GM18508 (cell line): Measurements from ENCODE around the gene NUP98.
"Not testable (repeated sequence)": the region's sequence is repeated elsewhere in the genome, so short reads cannot be mapped to it uniquely, and the experiment has no call there.

Experiments
- ATAC-seq: cut with Tn5 transposase; IDR thresholded peaks from one replicate; pipeline ENCODE4 v1.9.1; 2021; ENCODE audit warnings: moderate number of reproducible peaks; ENCODE audit not compliant: insufficient read depth, unreplicated experiment

Gene NUP98

DNA sequence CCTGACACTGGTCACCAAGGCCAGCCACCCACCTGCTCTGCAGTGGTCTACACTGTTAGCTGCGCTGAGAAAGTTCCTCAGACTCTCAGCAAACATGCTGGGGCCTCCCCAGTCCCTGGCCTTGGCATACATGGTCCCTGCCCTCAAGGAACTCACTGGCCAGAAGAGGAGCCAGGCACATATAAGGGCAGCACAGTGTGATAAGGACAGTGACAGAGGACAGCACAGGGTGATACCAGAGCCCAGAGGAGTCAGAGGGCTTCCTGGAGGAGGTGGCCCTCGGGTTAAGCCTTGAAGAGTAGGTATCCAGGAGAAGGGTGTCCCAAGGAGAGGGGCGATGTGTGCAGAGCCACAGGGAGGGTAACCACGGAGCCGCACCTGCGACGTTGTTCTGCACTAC lies 151.8 kb downstream of the NUP98 start:
- no peak for ATAC-seq

DNA sequence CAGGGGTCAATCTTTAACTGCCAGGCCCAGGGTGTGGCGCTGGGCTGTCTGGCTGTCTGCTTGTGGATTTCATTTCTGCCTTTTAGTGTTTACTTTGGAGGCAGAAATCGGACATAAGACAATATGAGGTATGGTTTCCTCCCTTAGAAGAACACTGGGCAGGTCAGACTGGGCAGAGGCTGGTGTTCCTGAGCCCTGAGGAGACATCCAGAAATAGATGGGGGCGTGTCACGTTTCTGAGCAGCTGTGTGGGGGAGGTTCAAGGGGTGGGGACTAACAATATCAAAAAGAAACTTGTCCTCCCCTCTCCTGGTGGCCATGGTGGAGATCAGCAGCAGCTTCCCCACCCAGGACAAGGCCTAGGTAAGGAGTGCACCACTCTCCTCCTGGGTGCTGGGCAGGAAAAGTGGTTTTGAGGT lies 152.5 kb downstream of the NUP98 start, which contains the start of gene ART1:
Gene ART1 (plus strand): TSS at position 312 of the 419 bp plus-strand sequence. CDS start 14,086 bp downstream, outside the sequence.
- ATAC-seq = no peak

DNA sequence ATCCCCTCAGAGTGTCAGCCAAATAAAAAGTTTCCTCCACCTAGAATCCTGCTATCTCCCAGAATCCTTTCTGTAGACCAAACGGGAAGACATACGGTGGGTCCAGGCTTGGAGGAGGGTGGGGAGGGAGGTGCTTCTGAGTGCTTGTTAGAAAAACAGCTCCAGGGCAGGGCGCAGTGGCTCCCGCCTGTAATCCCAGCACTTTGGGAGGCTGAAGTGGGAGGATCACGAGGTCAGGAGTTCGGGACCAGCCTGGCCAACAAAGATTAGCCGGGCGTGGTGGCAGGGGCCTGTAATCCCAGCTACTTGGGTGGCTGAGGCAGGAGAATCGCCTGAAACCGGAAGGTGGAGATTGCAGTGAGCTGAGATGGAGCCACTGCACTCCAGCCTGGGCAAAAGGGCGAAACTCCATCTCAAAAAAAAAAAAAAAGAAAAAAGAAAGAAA lies 154.2 kb downstream of the NUP98 start:
- not testable (repeated sequence) for ATAC-seq

DNA sequence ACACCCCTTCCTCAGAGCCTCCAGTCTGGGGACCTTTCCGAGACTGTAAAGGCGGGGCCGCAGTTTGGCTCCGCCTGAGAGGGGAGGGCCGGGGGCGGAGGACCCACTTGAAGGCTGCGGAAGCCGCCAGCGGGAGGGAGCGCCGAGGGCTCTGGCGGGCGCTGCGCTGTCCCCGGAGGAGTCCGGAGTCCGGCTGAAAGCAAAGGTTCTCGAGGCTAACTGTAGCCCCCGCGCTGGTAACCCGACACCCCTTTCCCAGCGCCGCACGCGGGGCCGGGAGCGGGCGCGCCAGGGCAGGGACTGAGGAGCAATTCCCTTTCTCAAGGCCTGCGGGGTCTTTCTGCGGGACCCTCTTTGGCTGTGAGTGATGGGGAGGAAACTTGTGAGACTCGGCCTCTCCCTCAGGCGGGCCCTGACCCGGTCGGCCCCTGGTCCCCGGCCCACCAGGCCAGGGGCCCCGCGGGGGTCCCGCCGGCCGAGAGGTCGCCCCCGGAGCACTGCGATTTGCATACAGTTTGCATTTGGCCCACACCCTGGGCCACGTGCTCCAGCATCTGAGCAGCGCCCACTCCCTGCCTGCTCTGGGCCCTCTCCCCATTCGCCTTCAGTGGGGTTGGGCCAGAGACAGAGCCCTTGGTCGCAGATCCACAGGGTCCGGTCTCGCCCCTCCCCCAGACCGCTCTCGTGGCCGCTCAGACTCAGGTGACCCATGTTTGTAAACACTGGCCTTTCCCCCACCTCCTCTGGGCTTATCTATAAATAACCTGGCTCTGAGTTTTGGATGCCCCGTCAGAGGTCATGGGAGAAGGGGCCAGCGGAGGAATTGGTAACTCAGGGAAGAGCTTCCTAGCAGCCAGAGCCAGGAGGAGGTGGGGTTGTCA lies 155.0 kb downstream of the NUP98 start:
- no peak for ATAC-seq

DNA sequence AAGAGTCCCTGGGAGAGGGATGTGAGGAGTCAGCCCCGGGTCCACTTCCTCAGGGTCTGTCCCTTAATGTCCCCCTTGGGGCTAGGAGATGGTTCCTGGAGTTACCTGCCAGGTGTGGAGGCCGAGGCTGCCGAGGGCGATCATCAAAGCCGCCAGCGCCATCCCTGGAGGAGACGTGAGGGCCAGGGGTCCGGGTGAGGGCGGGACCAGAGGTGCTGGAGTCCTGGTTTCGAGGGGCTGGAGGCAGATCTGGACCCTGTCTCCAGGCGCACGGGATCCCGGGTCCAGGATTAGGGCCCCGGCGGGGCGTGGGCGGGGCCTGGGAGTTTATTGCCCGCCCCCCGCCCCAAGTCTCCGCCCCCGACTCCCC lies 155.7 kb downstream of the NUP98 start, which contains the start of gene ART5:
Gene ART5 (minus strand): TSS at position 292 of the 370 bp plus-strand sequence. CDS start 130 bp downstream, at position 162.
- ATAC-seq = no peak

DNA sequence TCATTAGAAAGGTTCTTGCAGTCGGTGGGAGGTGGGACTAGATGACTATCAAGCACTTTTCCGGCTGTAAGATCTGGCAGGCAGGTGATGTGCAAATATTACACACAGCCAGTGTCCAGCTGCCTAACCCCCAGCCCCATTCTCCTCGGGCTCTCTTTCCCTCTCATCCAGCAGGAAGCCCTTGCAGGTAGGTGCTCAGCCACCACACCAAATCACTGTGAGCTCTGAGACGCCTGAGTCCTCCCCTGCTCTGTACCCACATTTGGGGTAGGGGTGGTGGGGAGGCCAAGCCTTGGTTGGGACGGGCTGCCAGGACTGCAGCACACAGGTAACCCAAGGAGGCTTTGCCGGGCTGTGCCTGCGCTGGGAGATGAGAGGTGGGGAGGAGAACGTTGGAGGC lies 156.2 kb downstream of the NUP98 start:
- no peak for ATAC-seq

DNA sequence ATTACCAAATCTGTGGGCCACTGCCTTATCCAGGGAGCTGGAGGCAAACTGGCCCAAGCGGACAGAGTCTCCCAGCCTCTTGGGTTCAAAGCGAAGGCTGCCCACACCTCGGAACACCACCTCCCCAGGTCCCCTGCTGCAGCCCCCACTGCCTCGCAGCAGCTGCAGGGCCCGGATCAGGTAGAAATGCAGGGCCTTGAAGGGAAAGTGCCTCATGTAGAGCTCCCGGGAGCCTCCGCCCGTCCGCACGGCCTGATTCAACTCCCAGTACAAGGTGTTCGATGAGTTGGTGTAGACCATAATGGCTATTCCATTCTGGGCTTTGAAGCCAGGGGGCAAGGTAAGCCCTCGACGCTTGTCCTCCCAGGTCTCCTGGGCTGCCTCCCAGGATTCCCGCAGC lies 157.5 kb downstream of the NUP98 start:
- no peak for ATAC-seq

DNA sequence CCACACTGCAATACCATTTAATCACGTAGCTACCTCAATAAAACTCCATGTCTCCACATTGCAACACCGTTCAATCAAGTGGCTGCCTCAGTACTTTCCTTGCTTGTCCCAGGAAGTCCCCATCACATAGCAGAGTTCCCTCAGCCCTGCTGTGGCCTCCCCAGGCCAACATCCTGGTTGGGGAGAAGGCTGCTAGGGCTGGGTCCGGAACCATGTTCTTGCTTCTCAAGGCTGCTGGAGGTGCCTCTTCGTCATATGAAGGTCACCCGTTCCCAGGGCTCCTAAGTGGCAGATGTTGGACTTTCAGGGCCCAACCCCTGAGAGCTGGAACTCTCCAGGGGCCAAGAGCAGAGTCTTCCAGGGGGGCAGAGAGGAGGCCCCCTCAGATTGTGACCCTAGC lies 158.8 kb downstream of the NUP98 start:
- no peak for ATAC-seq

DNA sequence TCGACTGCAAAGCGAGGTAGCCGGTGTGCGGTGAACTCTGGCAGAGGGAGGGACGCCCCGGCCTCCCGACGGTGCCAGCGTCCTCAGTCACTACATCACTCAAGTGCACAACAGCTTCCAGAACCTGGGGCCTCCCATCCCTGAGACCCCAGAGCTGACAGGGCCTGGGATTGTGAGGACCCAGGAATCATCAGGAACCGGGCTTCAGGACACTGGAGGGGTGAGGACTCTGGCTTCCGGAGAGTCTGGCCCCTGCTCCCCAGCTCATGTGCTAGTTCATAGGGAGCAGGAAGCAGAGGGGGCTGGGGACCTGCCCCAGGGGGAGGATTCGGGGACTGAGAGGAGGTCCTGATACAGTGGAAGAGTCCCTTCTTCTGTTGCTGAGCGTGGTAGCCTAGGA lies 160.2 kb downstream of the NUP98 start:
- no peak for ATAC-seq

DNA sequence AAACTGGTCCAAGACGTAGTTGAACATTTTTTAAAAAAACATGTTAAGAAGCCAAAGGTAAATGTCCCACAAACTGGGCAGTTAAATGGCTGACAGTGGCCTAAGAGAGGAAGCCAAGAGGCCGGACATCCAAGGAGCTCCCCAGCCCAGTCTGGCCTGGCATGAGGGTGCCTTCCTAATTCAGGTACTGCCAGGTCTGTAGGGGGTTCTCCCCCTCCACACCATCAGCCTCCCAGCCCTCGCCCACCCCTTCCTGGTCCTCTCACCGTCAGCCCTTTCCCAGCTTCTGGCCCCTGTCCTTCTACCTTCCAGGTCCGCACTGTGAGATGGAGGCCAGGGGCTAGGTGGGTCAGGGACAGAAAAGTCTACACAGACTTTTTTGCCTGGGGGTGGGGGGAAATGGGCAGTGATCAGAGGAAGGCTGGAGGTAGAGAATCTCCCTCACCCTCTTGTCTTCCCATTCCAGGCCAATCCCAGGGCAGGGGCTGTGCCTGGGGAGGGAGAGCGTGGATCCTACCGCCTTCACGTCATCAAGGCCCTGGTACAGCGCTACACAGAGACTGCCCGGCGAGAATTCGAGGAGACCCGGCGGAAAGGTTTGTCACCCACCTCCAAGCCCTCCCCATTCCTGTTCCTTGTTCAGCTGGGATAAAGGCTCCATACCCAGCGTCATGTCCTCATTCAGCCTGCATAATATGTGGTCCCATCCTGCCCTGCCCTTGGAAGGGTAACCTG lies 161.5 kb downstream of the NUP98 start:
- no peak for ATAC-seq

DNA sequence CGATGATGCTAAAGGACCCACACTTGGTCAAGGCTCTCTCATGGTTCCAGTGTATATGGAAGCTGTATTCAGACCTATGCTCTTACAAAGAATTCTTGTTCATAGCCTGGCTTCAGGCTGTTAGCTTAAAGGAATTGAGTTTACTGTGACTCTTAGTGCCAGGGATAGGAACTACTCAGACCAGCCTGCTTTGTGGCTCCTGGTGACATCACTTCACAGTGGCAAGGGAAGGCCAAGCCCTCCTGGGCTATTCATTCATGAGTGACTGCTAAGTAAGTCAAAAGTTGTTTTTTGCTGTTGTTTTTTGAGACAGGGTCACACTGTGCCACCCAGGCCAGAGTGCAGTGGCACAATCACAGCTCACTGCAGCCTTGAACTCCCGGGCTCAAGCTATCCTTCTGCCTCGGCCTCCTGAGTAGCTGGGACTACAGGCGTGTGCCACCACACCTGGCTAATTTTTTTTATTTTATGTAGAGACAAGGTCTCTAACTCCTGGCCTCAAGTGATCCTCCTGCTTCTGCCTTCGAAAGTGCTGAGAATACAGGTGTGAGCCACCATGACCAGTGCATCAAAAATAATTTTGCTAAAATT lies 165.2 kb downstream of the NUP98 start:
- ATAC-seq = no peak

DNA sequence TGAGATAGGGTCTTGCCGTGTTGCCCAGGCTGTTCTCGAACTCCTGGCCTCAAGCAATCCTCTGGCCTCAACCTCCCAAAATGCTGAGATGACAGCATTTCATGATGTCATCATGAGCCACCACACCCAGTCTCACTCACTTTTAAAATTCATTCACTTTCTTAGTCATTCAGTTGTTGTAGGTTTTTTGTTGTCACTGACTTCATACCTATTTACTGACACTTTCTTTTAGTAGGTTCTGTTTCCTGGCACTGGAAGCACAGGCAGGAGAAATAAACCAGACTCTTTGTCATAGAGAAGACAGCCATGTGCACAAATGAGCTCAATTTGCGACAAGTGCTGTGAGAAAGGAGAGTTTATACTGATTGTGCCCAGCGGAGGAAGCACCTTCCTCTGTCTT lies 166.0 kb downstream of the NUP98 start:
- ATAC-seq = no peak

DNA sequence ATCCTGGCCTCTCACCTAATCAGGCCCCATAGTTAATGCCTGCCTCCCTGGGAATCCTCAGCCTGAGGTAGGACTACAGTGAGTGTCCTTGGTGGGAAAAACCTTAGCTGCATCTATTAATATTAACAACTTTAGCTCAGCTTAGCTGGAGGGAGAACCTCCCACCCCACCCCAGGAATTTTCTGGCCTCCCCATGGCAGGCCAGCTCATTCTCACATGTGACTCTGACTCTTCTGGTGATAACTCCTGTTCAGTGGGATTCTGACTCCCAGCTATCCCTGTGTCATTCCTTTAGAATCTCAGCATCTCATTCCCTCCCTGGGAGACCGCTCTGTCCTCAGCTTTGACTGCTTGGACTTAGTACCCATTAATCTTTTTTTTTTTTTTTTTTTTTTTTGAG lies 170.1 kb downstream of the NUP98 start:
- no peak for ATAC-seq

DNA sequence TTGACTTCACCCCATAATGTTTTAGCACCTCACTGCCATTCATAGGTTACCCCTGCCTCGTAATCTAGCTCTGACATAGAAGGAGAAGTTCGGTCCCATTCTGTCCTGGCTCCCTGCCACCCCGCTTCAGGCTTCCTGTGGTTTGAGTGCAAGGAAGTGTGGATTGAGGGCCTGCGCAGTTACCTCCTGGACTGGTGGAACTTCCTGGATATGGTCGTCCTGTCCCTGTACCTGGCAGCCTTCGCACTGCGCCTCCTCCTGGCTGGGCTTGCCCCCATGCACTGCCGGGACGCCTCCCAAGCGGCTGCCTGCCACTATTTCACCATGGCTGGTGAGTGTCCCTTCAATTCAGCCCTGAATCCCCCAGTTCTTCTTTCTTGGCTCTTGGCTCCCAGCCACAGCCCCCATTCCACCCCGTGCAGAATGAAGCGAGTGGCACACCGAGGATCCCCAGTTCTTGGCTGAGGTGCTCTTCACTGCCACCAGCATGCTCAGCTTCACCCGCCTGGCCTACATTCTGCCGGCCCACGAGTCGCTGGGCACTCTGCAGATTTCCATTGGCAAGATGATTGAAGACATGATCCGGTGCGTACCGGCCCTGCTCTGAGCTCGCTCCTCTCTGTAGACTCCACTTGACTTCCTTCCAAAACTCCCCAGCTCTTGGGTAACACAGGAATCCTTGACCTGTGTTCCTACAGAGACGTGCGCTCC lies 170.9 kb downstream of the NUP98 start:
- no peak for ATAC-seq
